H9 (cell line): ENCODE measurements around the gene SKAP1. TPM values are rescaled to one million over a fixed set of nuclear protein-coding genes. Genes with fewer than 3 reads are reported as not detected.

ENCODE experiments used
- DNase-seq: peaks from one replicate; pipeline ENCODE4 v3.0.0-alpha.2; 2017
- H2AFZ ChIP-seq: one replicate; pipeline ENCODE4 v1.6.1; 2013; ENCODE audit warnings: mild to moderate bottlenecking, low read length, control low read depth, moderate library complexity
- H2AK5ac ChIP-seq: 2 replicates; pipeline ENCODE4 v1.6.1; 2013; ENCODE audit warnings: low read length, control low read depth, mixed read lengths; ENCODE audit not compliant: insufficient read length
- H2BK120ac ChIP-seq: one replicate; pipeline ENCODE4 v1.6.1; 2013; ENCODE audit warnings: low read depth, mild to moderate bottlenecking, low read length, control low read depth, inconsistent platforms; ENCODE audit not compliant: poor library complexity, severe bottlenecking
- H2BK12ac ChIP-seq: 2 replicates; pipeline ENCODE4 v1.6.1; 2013; ENCODE audit warnings: low read length, control low read depth, mixed read lengths, low read depth; ENCODE audit not compliant: insufficient read length
- H2BK15ac ChIP-seq: 2 replicates; pipeline ENCODE4 v1.6.1; 2013; ENCODE audit warnings: low read depth, low read length, control low read depth
- H2BK20ac ChIP-seq: one replicate; pipeline ENCODE4 v1.6.1; 2013; ENCODE audit warnings: low read depth, mild to moderate bottlenecking, low read length, control low read depth, inconsistent platforms; ENCODE audit not compliant: poor library complexity, severe bottlenecking
- H2BK5ac ChIP-seq: 2 replicates; pipeline ENCODE4 v1.6.1; 2013; ENCODE audit warnings: low read length, control low read depth, mixed read lengths; ENCODE audit not compliant: insufficient read length
- H3K14ac ChIP-seq: 2 replicates; pipeline ENCODE4 v1.6.1; 2013; ENCODE audit warnings: low read length, control low read depth; ENCODE audit not compliant: insufficient read depth
- H3K18ac ChIP-seq: 2 replicates; pipeline ENCODE4 v1.6.1; 2013; ENCODE audit warnings: low read depth, mild to moderate bottlenecking, mixed read lengths, low read length, control low read depth; ENCODE audit not compliant: insufficient read length
- H3K23ac ChIP-seq: 2 replicates; pipeline ENCODE4 v1.6.1; 2013; ENCODE audit warnings: low read length, control low read depth, mixed read lengths, low read depth; ENCODE audit not compliant: insufficient read length
- H3K23me2 ChIP-seq: 2 replicates; pipeline ENCODE4 v1.6.1; 2013; ENCODE audit warnings: low read depth, mild to moderate bottlenecking, mixed read lengths, low read length, control low read depth; ENCODE audit not compliant: insufficient read length, poor library complexity, severe bottlenecking
- H3K27ac ChIP-seq: 2 replicates; pipeline ENCODE4 v1.5.1; 2013; ENCODE audit warnings: low read length, control low read depth, mixed read lengths, low read depth; ENCODE audit not compliant: insufficient read length
- H3K27me3 ChIP-seq: 2 replicates; pipeline ENCODE4 v1.6.1; 2013; ENCODE audit warnings: low read length, control low read depth, inconsistent platforms; ENCODE audit not compliant: insufficient read depth
- H3K4ac ChIP-seq: 2 replicates; pipeline ENCODE4 v1.6.1; 2013; ENCODE audit warnings: low read depth, mild to moderate bottlenecking, control low read depth, inconsistent platforms, low read length, moderate library complexity
- H3K4me1 ChIP-seq: 2 replicates; pipeline ENCODE4 v1.6.1; 2013; ENCODE audit warnings: low read length, control low read depth, inconsistent platforms; ENCODE audit not compliant: insufficient read depth
- H3K4me2 ChIP-seq: 2 replicates; pipeline ENCODE4 v1.6.1; 2013; ENCODE audit warnings: low read length, control low read depth, mixed read lengths; ENCODE audit not compliant: insufficient read length, insufficient read depth
- H3K56ac ChIP-seq: 2 replicates; pipeline ENCODE4 v1.6.1; 2013; ENCODE audit warnings: low read depth, mild to moderate bottlenecking, mixed read lengths, low read length, control low read depth; ENCODE audit not compliant: insufficient read length
- H3K79me1 ChIP-seq: 2 replicates; pipeline ENCODE4 v1.6.1; 2013; ENCODE audit warnings: low read depth, mild to moderate bottlenecking, moderate library complexity, low read length, control low read depth, inconsistent platforms; ENCODE audit not compliant: insufficient read depth, poor library complexity, severe bottlenecking
- H3K79me2 ChIP-seq: 2 replicates; pipeline ENCODE4 v1.6.1; 2013; ENCODE audit warnings: low read length, control low read depth, inconsistent platforms; ENCODE audit not compliant: insufficient read depth
- H3K9ac ChIP-seq: 2 replicates; pipeline ENCODE4 v1.6.1; 2013; ENCODE audit warnings: low read length, control low read depth, mixed read lengths; ENCODE audit not compliant: insufficient read length; ENCODE audit errors: extremely low read depth
- H3K9me3 ChIP-seq: one replicate; pipeline ENCODE4 v1.6.1; 2013; ENCODE audit warnings: low read depth, low read length, inconsistent platforms; ENCODE audit not compliant: control insufficient read depth
- H3T11ph ChIP-seq: one replicate; pipeline ENCODE4 v1.6.1; 2013; ENCODE audit warnings: mild to moderate bottlenecking, low read length, control low read depth, inconsistent platforms
- H4K20me1 ChIP-seq: one replicate; pipeline ENCODE4 v1.6.1; 2013; ENCODE audit not compliant: control insufficient read depth, insufficient read length, insufficient read depth
- H4K5ac ChIP-seq: 2 replicates; pipeline ENCODE4 v1.6.1; 2013; ENCODE audit warnings: low read depth, mild to moderate bottlenecking, mixed read lengths, low read length, control low read depth; ENCODE audit not compliant: insufficient read length
- H4K8ac ChIP-seq: replicated peaks from 2 replicates; pipeline ENCODE4 v1.6.1; 2013; ENCODE audit warnings: low read length, control low read depth, mixed read lengths, low read depth; ENCODE audit not compliant: insufficient read length
- H4K91ac ChIP-seq: 2 replicates; pipeline ENCODE4 v1.6.1; 2013; ENCODE audit warnings: low read depth, mild to moderate bottlenecking, moderate library complexity, mixed read lengths, low read length, control low read depth; ENCODE audit not compliant: insufficient read length
- H3K27ac Mint-ChIP-seq, 3 experiments: 2 replicates in 2 of 3; 3 replicates in 1 of 3; pipeline ENCODE4 v1.8.0; 2020 to 2021; ENCODE audit warnings: mixed read lengths in 3 of 3, mild to moderate bottlenecking in 1 of 3, moderate library complexity in 1 of 3
- H3K27me3 Mint-ChIP-seq: 2 replicates; pipeline ENCODE4 v1.8.0; 2021; ENCODE audit warnings: low read depth, mild to moderate bottlenecking, moderate library complexity, mixed read lengths
- H3K36me3 Mint-ChIP-seq, 3 experiments: 2 replicates in 2 of 3; 3 replicates in 1 of 3; pipeline ENCODE4 v1.8.0; 2020 to 2021; ENCODE audit warnings: low read depth in 3 of 3, mixed read lengths in 3 of 3; ENCODE audit not compliant: insufficient read depth in 1 of 3
- H3K4me1 Mint-ChIP-seq, 2 experiments: 2 replicates each; pipeline ENCODE4 v1.8.0; 2020; ENCODE audit warnings: mixed read lengths in 2 of 2
- H3K4me3 Mint-ChIP-seq, 2 experiments: 2 replicates in 1 of 2; 3 replicates in 1 of 2; pipeline ENCODE4 v1.8.0; 2020 to 2021; ENCODE audit warnings: mild to moderate bottlenecking in 2 of 2, mixed read lengths in 2 of 2, moderate library complexity in 1 of 2
- H3K9me3 Mint-ChIP-seq, 2 experiments: 2 replicates in 1 of 2; 3 replicates in 1 of 2; pipeline ENCODE4 v1.8.0; 2020; ENCODE audit warnings: mild to moderate bottlenecking in 2 of 2, mixed read lengths in 2 of 2, moderate library complexity in 1 of 2
- WGBS: extraction: QIAGEN DNeasy Blood & Tissue Kit; methylation state at CpG from one replicate; pipeline ENCODE4 v1.1.7; 2013; ENCODE audit warnings: missing lambda C conversion rate, low lambda C conversion rate, mixed read lengths; ENCODE audit not compliant: insufficient read length; ENCODE audit errors: extremely low coverage; 5-methylcytosine and 5-hydroxymethylcytosine counted together
- total RNA-seq: library from RNA; stranded (reverse); gene quantifications from 2 replicates; pipeline ENCODE4 v1.2.1, GENCODE V29; 2021
- TF ChIP-seq, protein P1 (sequence below): fragments of 200-600 bp; sonication (generic); conservative IDR thresholded peaks from 3 replicates; pipeline ENCODE4 v1.8.0; 2021; ENCODE audit warnings: antibody characterized with exemption, mild to moderate bottlenecking

SKAP1 gene
- total RNA-seq, 1 experiment from 2014 or later = not detected

DNA sequence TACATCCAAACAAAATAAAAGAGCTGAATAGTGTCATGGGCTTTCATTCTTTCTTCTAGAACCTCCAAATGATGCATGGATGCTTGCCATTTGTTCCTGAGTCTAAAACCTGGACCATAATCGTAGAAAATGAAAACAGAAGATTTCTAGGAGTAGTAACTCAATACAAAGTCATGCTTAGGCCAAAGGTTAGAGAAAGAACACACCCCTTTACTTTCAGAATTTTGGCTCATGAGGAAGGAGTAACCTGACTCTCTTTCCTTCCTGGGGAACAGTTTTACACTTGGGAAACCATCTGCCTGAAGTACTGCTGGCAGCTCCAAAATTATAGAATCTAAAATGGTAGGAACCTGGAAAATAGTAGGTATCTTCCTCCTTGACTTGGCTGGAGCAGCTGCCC, 185.2 kb downstream of the SKAP1 start:
- no CpG with 5 or more reads among the region's 1 CpG for WGBS
- H3K14ac ChIP-seq = no peak overlapping the region

More for the DNA sequence above, 185.2 kb downstream of the SKAP1 start:
- Histone ChIP-seq H3K4ac (no peak overlapping the region), H3K27ac (no peak overlapping the region), H4K8ac (no peak overlapping the region), H3K9ac (no peak overlapping the region), H4K20me1 (no peaks in the 10 kb centered on the region), H2BK20ac (no peak overlapping the region), H2BK120ac (no peak overlapping the region), H3K23me2 (no peaks in the 10 kb centered on the region), H3K56ac (no peak overlapping the region), H3K9me3 (no peaks in the 10 kb centered on the region), H3K79me1 (no peaks in the 10 kb centered on the region), H4K91ac (no peak overlapping the region), H2BK5ac (no peak overlapping the region), H3K4me2 (no peak overlapping the region), H2BK12ac (no peak overlapping the region), H3T11ph (no peak overlapping the region), H2AFZ (no peak overlapping the region), H3K23ac (no peak overlapping the region), H2AK5ac (no peak overlapping the region), H3K27me3 (no peaks in the 10 kb centered on the region), H3K79me2 (no peaks in the 10 kb centered on the region), H4K5ac (no peak overlapping the region), H2BK15ac (no peak overlapping the region), H3K4me1 (0 out of 2 replicates have a peak, but pooled peaks cover 4% of the 10 kb centered on the region), H3K18ac (no peak overlapping the region)
- Mint-ChIP-seq H3K27ac (no peak overlapping the region), H3K36me3 (no peaks in the 10 kb centered on the region), H3K27me3 (no peaks in the 10 kb centered on the region), H3K4me1 (peaks cover 15 to 20% of the 10 kb centered on the region in 2 experiments), H3K9me3 (no peaks in the 10 kb centered on the region), H3K4me3 (no peak overlapping the region; a peak in 1 of 5 replicates)
- DNase-seq = no peak
- TF ChIP-seq, protein P1, sequence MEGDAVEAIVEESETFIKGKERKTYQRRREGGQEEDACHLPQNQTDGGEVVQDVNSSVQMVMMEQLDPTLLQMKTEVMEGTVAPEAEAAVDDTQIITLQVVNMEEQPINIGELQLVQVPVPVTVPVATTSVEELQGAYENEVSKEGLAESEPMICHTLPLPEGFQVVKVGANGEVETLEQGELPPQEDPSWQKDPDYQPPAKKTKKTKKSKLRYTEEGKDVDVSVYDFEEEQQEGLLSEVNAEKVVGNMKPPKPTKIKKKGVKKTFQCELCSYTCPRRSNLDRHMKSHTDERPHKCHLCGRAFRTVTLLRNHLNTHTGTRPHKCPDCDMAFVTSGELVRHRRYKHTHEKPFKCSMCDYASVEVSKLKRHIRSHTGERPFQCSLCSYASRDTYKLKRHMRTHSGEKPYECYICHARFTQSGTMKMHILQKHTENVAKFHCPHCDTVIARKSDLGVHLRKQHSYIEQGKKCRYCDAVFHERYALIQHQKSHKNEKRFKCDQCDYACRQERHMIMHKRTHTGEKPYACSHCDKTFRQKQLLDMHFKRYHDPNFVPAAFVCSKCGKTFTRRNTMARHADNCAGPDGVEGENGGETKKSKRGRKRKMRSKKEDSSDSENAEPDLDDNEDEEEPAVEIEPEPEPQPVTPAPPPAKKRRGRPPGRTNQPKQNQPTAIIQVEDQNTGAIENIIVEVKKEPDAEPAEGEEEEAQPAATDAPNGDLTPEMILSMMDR = no peak
